Measurements from ENCODE around the gene SNAP25.

The SNAP25 gene

DNA sequence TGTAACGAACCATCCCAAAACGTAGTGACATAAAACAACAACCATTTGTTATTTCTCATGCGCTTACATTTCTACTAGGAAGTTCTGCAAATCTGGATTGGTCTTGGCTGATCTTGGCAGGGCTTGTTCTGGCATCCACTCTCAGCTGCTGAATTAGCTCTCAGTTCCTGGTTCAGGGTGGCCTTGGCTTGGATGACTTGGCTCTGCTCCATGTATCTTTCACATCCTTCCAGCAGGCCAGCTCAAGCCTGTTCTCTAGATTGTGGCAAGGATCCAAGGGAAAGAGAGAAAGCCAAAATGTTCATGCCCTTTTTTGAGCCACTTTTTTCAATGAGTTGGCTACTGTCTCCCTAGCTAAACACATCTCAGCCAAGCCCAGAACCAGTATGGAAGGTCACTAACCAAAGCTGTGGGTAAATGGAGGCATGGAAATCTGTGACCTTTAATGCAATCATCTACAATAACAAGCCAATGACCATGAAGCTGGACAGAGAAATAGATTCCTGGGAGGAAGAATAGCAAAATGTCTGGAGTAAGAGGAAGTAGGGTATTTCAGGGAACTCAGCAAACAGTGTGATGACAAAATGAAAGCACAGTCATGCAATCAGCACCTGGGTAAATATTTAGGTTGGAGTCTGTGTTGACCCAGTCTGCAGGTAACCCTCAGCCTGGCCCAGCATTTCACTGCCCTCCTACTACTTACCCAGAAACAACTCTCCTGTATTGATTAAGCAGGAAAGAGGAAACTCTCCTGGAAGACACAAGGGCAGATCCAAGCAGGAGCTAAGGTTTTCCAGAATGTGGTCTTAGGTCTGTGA is 32.7 kb upstream of the SNAP25 start:
- ChIA-PET CTCF (no interaction called here), POLR2A (no interaction called here)
- DNase-seq (ENCODE audit: low read depth, low spot score): no peak
- TF ChIP-seq, protein P1, sequence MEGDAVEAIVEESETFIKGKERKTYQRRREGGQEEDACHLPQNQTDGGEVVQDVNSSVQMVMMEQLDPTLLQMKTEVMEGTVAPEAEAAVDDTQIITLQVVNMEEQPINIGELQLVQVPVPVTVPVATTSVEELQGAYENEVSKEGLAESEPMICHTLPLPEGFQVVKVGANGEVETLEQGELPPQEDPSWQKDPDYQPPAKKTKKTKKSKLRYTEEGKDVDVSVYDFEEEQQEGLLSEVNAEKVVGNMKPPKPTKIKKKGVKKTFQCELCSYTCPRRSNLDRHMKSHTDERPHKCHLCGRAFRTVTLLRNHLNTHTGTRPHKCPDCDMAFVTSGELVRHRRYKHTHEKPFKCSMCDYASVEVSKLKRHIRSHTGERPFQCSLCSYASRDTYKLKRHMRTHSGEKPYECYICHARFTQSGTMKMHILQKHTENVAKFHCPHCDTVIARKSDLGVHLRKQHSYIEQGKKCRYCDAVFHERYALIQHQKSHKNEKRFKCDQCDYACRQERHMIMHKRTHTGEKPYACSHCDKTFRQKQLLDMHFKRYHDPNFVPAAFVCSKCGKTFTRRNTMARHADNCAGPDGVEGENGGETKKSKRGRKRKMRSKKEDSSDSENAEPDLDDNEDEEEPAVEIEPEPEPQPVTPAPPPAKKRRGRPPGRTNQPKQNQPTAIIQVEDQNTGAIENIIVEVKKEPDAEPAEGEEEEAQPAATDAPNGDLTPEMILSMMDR (IDR thresholded peaks at IDR 0.05; ENCODE audit: insufficient read depth, low read length, missing control alignments): no peak
- no peak overlapping the region for H3K4me3 ChIP-seq (ENCODE audit: low read depth, low read length)

DNA sequence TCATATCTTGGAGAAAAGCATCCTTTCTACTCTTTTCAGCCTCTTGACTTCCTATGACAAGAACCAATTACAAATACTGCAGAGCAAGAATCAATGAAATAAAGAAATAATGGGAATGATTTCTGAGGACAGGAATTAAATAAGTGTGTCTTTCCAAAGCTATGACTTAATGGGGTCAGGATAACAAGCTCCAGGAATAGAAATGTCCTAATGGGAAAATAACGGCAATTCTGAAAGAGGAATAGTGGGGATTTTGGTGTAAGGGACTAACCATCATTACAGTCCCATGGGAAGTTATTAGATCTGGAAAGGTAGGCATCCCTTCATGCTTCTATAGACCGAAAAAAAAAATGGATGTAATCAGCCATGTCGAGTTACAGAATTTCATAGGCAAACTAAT is 28.2 kb upstream of the SNAP25 start:
- TF ChIP-seq, protein P1 (IDR thresholded peaks at IDR 0.05; ENCODE audit: insufficient read depth, low read length, missing control alignments): no peak
- ChIA-PET CTCF (no interaction called here), POLR2A (no interaction called here)
- no peak for DNase-seq (ENCODE audit: low read depth, low spot score)
- no peak overlapping the region for H3K4me3 ChIP-seq (ENCODE audit: low read depth, low read length)

DNA sequence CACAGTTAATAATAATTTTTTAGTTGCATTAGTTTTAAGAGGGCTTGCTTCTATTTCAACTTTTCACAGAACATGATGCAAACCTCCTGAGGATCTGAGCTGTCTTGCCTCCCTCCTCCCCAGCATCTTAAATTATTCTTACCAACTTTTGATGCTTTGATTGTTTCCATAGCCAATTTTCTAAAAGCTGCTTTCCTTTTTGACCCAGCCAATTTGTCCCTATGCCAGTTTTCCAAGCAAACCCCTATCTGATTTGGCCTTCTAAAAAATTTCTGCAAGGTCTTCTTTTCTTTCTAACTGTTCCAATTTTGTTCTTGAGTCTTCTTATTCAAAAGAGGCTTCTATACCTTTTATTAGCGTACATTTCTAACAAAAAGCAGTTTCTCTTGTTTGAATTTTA is 26.5 kb upstream of the SNAP25 start:
- ChIA-PET CTCF (no interaction called here), POLR2A (no interaction called here)
- no peak overlapping the region for H3K4me3 ChIP-seq (ENCODE audit: low read depth, low read length)
- TF ChIP-seq, protein P1 (IDR thresholded peaks at IDR 0.05; ENCODE audit: insufficient read depth, low read length, missing control alignments): no peak
- DNase-seq (ENCODE audit: low read depth, low spot score): no peak

DNA sequence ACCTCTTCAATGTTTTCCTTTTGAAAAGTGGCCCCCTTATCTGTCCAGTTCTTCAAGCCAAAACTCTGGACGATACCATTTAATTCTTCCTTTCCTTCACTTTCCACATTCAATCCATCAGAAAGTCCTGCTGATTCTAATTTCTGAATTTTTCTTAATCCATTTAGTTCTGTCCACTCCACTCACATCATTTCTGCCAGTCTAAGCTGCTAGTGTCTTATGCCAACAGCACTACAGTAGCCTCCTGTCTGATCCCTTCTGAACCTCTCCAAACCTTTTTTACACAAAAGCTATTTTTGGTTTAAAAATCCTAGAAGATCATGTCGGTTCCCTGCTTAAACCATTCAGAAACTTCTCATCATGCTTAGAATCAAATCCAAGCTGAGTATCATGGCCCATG is 24.5 kb upstream of the SNAP25 start:
- ChIA-PET POLR2A (no interaction called here), CTCF (no interaction called here)
- H3K4me3 ChIP-seq (ENCODE audit: low read depth, low read length): no peak overlapping the region
- TF ChIP-seq, protein P1 (IDR thresholded peaks at IDR 0.05; ENCODE audit: insufficient read depth, low read length, missing control alignments): no peak
- no peak for DNase-seq (ENCODE audit: low read depth, low spot score)

DNA sequence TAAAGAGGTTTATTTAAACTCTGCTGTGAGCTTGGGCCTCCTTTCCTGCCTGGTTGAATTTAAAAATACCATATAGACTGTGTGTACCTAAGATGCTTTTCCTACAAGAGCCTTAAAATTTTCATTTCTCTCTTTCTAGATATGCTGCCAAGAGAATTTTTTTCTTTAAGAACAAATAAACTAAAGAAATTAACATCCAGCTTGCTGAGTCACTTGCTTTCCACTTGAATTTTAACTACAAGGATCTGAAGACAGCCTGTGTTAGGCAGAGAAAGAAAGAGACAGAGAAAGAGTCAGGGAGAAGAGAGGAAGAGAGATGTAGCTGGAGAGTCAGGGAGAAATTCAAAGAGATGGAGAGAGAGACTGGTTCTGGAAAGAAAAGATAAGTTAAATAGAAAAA is 18.3 kb upstream of the SNAP25 start:
- TF ChIP-seq, protein P1 (IDR thresholded peaks at IDR 0.05; ENCODE audit: insufficient read depth, low read length, missing control alignments): no peak
- H3K4me3 ChIP-seq (ENCODE audit: low read depth, low read length): no peak overlapping the region
- POLR2A ChIA-PET: no interaction called here
- DNase-seq (ENCODE audit: low read depth, low spot score): no peak
- CTCF ChIA-PET: no interaction called here

DNA sequence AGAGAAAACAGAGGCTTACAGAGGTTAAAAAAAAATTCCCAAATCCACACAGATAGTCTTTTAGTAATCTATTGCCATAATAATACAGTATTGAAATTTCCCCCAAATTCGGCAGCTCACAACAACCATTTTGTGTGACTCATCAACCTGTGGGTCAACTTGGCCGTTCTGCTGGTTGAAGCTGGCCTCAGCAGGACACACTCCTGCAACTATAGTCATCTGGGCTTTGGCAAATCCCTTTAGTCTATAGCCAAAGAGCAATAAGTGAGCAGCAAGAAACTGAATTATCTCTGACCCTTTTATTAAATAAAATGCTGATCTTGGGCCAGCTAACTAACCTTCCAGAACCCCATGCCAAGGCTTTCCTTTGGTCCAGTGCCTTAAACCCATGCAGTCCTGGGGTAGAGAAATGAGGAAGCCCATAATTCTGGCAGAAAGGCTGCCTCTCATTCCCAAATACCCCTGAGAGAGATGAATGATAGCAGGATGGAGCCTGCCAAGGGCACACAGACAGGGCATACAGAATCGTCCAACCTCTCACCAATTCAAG is 17.2 kb upstream of the SNAP25 start:
- POLR2A ChIA-PET: no interaction called here

More for the DNA sequence above, 17.2 kb upstream of the SNAP25 start:
- H3K4me3 ChIP-seq (ENCODE audit: low read depth, low read length): no peak overlapping the region
- CTCF ChIA-PET: no interaction called here
- TF ChIP-seq, protein P1 (IDR thresholded peaks at IDR 0.05; ENCODE audit: insufficient read depth, low read length, missing control alignments): no peak
- no peak for DNase-seq (ENCODE audit: low read depth, low spot score)

All from AG04449 (cell line).